Caco-2 (cell line): ENCODE measurements around the gene PGS1. TPM values are rescaled to one million over a fixed set of nuclear protein-coding genes. Genes with fewer than 3 reads are reported as not detected.
A peak's percentile ranks its signal among the peaks of the same experiment; 100 is the strongest.

ENCODE experiments used
- BruUV-seq: library from RNA; stranded (reverse); fragments of 400-500 nt; replicated peaks from 2 replicates; lab custom pipeline; 2021; lab: Mats Ljungman, UMichigan
- CTCF ChIA-PET: fragments of 300-600 bp; sonication (Branson Sonifier 250); formaldehyde crosslinking; loops from one replicate; lab custom pipeline; 2022; ENCODE audit warnings: antibody characterized with exemption; lab: Charles Lee
- POLR2A ChIA-PET: fragments of 300-600 bp; sonication (Branson Sonifier 250); formaldehyde crosslinking; loops from one replicate; lab custom pipeline; 2022; ENCODE audit warnings: antibody characterized with exemption; lab: Charles Lee
- DNase-seq, 2 experiments: peaks; one replicate each; pipeline versions ENCODE4 v3.0.0 to v3.0.0-alpha.2; 2020 to 2022
- H3K27me3 ChIP-seq: replicated peaks from 2 replicates; pipeline ENCODE4 v1.6.0; 2011; ENCODE audit warnings: low read length; ENCODE audit not compliant: control insufficient read depth, insufficient read depth
- H3K36me3 ChIP-seq: 2 replicates; pipeline ENCODE4 v1.5.1; 2011; ENCODE audit warnings: low read length; ENCODE audit not compliant: control insufficient read depth, insufficient read depth
- H3K4me1 ChIP-seq: fragments of 250-450 bp; sonication (Bioruptor Pico); 2 replicates; pipeline ENCODE4 v1.5.1; 2020; ENCODE audit warnings: mild to moderate bottlenecking
- H3K4me3 ChIP-seq: 2 replicates; pipeline ENCODE4 v1.5.1; 2011; ENCODE audit warnings: low read depth, mild to moderate bottlenecking, control low read depth, low read length
- H3K9me3 ChIP-seq: fragments of 250-450 bp; sonication (Bioruptor Pico); 2 replicates; pipeline ENCODE4 v1.5.1; 2020; ENCODE audit warnings: mild to moderate bottlenecking, moderate library complexity
- H3K27ac Mint-ChIP-seq: one replicate; pipeline ENCODE4 v1.8.0; 2022; ENCODE audit warnings: mixed read lengths; ENCODE audit not compliant: unreplicated experiment
- H3K27me3 Mint-ChIP-seq: one replicate; pipeline ENCODE4 v1.8.0; 2022; ENCODE audit warnings: mixed read lengths; ENCODE audit not compliant: insufficient read depth, unreplicated experiment
- H3K36me3 Mint-ChIP-seq: one replicate; pipeline ENCODE4 v1.8.0; 2022; ENCODE audit warnings: mild to moderate bottlenecking, mixed read lengths; ENCODE audit not compliant: insufficient read depth, unreplicated experiment
- H3K4me1 Mint-ChIP-seq: one replicate; pipeline ENCODE4 v1.8.0; 2022; ENCODE audit warnings: low read depth, mixed read lengths; ENCODE audit not compliant: unreplicated experiment
- H3K4me3 Mint-ChIP-seq: one replicate; pipeline ENCODE4 v1.8.0; 2022; ENCODE audit warnings: mild to moderate bottlenecking, moderate library complexity, mixed read lengths; ENCODE audit not compliant: unreplicated experiment
- H3K9me3 Mint-ChIP-seq: one replicate; pipeline ENCODE4 v1.8.0; 2022; ENCODE audit warnings: mixed read lengths; ENCODE audit not compliant: unreplicated experiment
- intact Hi-C: fragments of 100-400 bp; cut with micrococcal nuclease; formaldehyde crosslinking; loops from one replicate; pipeline ENCODE4 v1.10.0; 2022; ENCODE audit not compliant: unreplicated experiment
- total RNA-seq: library from RNA; stranded (reverse); gene quantifications from 2 replicates; pipeline ENCODE4 v1.2.3, GENCODE V29; 2022
- TF ChIP-seq, protein P1 (sequence below), 2 experiments: fragments of 200-600 bp in 1 of 2; IDR thresholded peaks; 1 replicate in 1 of 2; 2 replicates in 1 of 2; pipeline versions ENCODE4 v1.5.1 to v1.8.0; 2011 to 2022; ENCODE audit warnings: antibody characterized with exemption in 1 of 2, control low read depth in 1 of 2, inconsistent platforms in 1 of 2, low read depth in 1 of 2, low read length in 1 of 2, mild to moderate bottlenecking in 1 of 2, moderate library complexity in 1 of 2; ENCODE audit not compliant: insufficient read depth in 1 of 2, severe bottlenecking in 1 of 2, unreplicated experiment in 1 of 2

The PGS1 gene
- total RNA-seq, 1 experiment from 2014 or later, result 54.1 TPM

DNA sequence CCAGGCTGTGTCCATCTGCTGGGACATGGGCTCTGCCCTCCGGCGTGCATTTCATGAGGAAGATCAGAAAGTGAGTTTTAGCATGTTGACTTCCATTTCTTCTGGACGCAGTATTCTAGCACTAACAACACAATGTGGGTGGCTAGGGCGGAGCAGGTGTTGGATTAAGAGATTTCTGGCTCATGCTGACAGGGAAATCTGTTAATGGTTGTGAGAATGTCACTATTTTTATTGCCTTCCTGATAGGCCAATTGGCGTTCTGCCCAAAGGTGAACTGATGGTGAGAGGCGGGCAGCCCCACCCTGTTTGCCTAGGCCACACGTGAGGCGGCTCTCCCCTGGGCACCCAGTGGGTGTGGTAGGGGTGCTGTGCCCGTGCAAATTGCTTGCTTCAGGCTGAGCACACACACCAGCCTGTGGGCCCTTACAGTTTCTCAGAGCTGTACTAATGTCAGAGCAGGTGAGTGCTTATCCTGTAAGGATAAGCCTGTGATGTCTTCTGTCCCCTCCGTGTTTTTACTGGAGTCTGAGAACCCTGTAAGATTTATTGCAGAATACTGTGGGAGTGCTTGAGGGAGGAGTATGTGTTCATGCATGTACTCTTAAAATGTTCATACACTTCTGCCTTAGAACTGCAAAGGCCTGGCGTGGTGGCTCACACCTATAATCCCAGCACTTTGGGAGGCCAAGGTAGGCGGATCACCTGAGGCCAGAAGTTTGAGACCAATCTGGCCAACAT, 30.9 kb downstream of the PGS1 start:
- no peaks in the 10 kb centered on the region for H3K27me3 ChIP-seq
- Mint-ChIP-seq H3K9me3 (no peaks in the 10 kb centered on the region), H3K4me1 (peaks cover 33% of the 10 kb centered on the region), H3K27ac (peak overlapping the region; percentile 72), H3K4me3 (no peak overlapping the region), H3K36me3 (peaks cover 79% of the 10 kb centered on the region), H3K27me3 (no peaks in the 10 kb centered on the region)
- CTCF ChIA-PET, result no interaction called here
- POLR2A ChIA-PET, result no interaction called here
- H3K4me1 ChIP-seq, result peaks cover 51% of the 10 kb centered on the region
- peak; percentile 33 to 61 for DNase-seq
- TF ChIP-seq, protein P1, sequence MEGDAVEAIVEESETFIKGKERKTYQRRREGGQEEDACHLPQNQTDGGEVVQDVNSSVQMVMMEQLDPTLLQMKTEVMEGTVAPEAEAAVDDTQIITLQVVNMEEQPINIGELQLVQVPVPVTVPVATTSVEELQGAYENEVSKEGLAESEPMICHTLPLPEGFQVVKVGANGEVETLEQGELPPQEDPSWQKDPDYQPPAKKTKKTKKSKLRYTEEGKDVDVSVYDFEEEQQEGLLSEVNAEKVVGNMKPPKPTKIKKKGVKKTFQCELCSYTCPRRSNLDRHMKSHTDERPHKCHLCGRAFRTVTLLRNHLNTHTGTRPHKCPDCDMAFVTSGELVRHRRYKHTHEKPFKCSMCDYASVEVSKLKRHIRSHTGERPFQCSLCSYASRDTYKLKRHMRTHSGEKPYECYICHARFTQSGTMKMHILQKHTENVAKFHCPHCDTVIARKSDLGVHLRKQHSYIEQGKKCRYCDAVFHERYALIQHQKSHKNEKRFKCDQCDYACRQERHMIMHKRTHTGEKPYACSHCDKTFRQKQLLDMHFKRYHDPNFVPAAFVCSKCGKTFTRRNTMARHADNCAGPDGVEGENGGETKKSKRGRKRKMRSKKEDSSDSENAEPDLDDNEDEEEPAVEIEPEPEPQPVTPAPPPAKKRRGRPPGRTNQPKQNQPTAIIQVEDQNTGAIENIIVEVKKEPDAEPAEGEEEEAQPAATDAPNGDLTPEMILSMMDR (IDR thresholded peaks at IDR 0.05; ENCODE audit: insufficient read depth in 1 of 2, low read depth in 1 of 2, low read length in 1 of 2, severe bottlenecking in 1 of 2, unreplicated experiment in 1 of 2), result no peak
- peaks cover 10% of the 10 kb centered on the region for H3K36me3 ChIP-seq
- no peaks in the 10 kb centered on the region for H3K9me3 ChIP-seq
- H3K4me3 ChIP-seq, result no peak overlapping the region
- BruUV-seq, result no TSS peak
- intact Hi-C loops, result no loop called here

DNA sequence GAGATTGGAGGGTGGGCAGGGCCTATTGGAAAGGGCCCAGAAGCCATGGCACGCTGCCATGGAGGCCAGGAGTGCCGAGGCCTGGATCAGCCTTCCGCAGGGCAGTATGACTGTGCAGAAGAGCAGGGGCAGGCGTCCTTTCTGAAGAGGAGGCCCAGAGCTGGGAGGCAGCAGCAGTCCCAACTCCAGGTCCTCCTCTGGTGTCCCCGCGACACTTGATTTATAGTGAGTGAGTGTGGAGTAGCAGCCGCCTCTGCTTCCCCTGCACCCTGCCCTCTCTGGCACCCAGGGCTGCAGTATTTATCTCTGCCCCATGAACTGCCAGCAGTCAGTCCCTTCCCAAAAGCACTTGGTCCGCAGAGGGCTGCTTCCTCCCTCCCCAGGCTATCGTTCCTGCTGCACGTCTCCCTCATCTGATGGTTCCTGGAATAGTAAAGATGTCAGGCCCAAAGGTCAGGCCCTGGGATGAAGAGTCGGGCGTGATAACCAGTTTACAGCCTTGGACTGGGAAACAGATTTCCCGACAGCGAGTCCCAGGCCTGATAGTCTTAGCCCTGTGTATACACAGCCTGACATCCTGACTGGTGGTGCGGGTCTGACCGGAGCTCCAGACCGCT, 32.9 kb downstream of the PGS1 start:
- H3K4me1 ChIP-seq, result peaks cover 51% of the 10 kb centered on the region
- peak; percentile 74 to 84 for DNase-seq

DNA sequence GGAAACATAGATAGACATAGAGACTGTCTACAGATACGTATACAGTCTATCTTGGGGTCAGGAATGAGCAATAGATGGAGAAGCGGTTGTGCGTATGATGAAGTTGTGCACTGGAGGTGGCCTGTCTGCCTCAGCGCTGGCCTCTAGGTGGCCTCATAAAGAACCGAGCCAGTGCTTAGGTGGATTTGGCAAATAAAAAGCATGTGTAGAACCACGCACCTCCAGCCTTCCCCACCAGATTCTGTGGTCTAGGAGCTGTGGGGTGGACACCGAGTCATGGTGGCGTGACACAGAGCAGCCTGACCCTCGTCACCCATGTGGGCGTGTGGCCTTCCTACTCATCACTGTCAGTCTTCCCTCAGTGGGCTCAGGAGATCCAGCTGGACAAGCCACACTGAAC, 34.0 kb downstream of the PGS1 start:
- peaks cover 83% of the 10 kb centered on the region for H3K36me3 Mint-ChIP-seq
- Histone ChIP-seq H3K9me3 (no peaks in the 10 kb centered on the region), H3K4me3 (no peak overlapping the region), H3K36me3 (peaks cover 6% of the 10 kb centered on the region), H3K27me3 (no peaks in the 10 kb centered on the region), H3K4me1 (peaks cover 48% of the 10 kb centered on the region)
- no peaks in the 10 kb centered on the region for H3K9me3 Mint-ChIP-seq
- H3K4me3 Mint-ChIP-seq, result no peak overlapping the region
- no TSS peak for BruUV-seq
- TF ChIP-seq, protein P1 (IDR thresholded peaks at IDR 0.05; ENCODE audit: insufficient read depth in 1 of 2, low read depth in 1 of 2, low read length in 1 of 2, severe bottlenecking in 1 of 2, unreplicated experiment in 1 of 2), result peak; percentile 30 to 57
- intact Hi-C loops, result no loop called here
- peaks cover 39% of the 10 kb centered on the region for H3K4me1 Mint-ChIP-seq
- H3K27ac Mint-ChIP-seq, result no peak overlapping the region
- POLR2A ChIA-PET, result no interaction called here
- H3K27me3 Mint-ChIP-seq, result no peaks in the 10 kb centered on the region
- peak in 1 of 2 experiments; percentile 44 for DNase-seq
- CTCF ChIA-PET, result interaction anchor here (0.6 to 2.9 kb wide), 6 partner anchors 9 to 226 kb away, joined by 3 to 19 read pairs (median 4); partner anchors contain the start of gene TK1

More for the DNA sequence above, 32.9 kb downstream of the PGS1 start:
- intact Hi-C loops, result loop anchor here (1.0 kb wide), 1 partner anchor 10 kb away; no protein-coding TSS in a partner anchor
- BruUV-seq, result no TSS peak
- no peak overlapping the region for H3K4me3 ChIP-seq
- no peaks in the 10 kb centered on the region for H3K27me3 Mint-ChIP-seq
- H3K36me3 Mint-ChIP-seq, result peaks cover 76% of the 10 kb centered on the region
- TF ChIP-seq, protein P1 (IDR thresholded peaks at IDR 0.05; ENCODE audit: insufficient read depth in 1 of 2, low read depth in 1 of 2, low read length in 1 of 2, severe bottlenecking in 1 of 2, unreplicated experiment in 1 of 2), result no peak
- CTCF ChIA-PET, result interaction anchor here (0.6 to 2.9 kb wide), 7 partner anchors 10 to 390 kb away, joined by 3 to 19 read pairs (median 6); partner anchors contain the start of gene TK1
- H3K4me1 Mint-ChIP-seq, result peaks cover 29% of the 10 kb centered on the region
- H3K36me3 ChIP-seq, result peaks cover 7% of the 10 kb centered on the region
- H3K27me3 ChIP-seq, result no peaks in the 10 kb centered on the region
- POLR2A ChIA-PET, result no interaction called here
- no peaks in the 10 kb centered on the region for H3K9me3 ChIP-seq
- no peak overlapping the region for H3K4me3 Mint-ChIP-seq
- H3K27ac Mint-ChIP-seq, result peak overlapping the region; percentile 72
- no peaks in the 10 kb centered on the region for H3K9me3 Mint-ChIP-seq
